Transverse colon (tissue), 4 donors: ENCODE data around the gene C1orf198. TPM values are rescaled to one million over a fixed set of nuclear protein-coding genes. Genes with fewer than 3 reads are reported as not detected.

ENCODE experiments used
- DNase-seq: peaks from one replicate; pipeline ENCODE4 v3.0.0-alpha.2; 2019
- H3K27ac ChIP-seq, 4 donors: fragments of 200-600 bp; sonication (generic); 2 replicates each; pipeline ENCODE4 v1.5.1; 2016 to 2018; ENCODE audit warnings: inconsistent platforms in 4 of 4
- H3K27me3 ChIP-seq: fragments of 200-600 bp; sonication (generic); 2 replicates; pipeline ENCODE4 v1.5.1; 2017; ENCODE audit warnings: inconsistent platforms
- H3K36me3 ChIP-seq, 4 donors: fragments of 200-600 bp; sonication (generic); 2 replicates each; pipeline ENCODE4 v1.5.1; 2017 to 2019; ENCODE audit warnings: inconsistent platforms in 4 of 4
- H3K4me1 ChIP-seq, 4 donors: fragments of 200-600 bp; sonication (generic); 2 replicates each; pipeline ENCODE4 v1.5.1; 2017 to 2020; ENCODE audit warnings: inconsistent platforms in 4 of 4
- H3K4me3 ChIP-seq, 4 donors: fragments of 200-600 bp; sonication (generic); 1 replicate in 1 of 4; 2 replicates in 3 of 4; pipeline versions ENCODE4 v1.5.1 to v1.6.1; 2017 to 2019; ENCODE audit warnings: inconsistent platforms in 4 of 4
- H3K9me3 ChIP-seq, 2 donors: fragments of 200-600 bp; sonication (generic); 2 replicates each; pipeline ENCODE4 v1.5.1; 2017 to 2019; ENCODE audit warnings: inconsistent platforms in 2 of 2
- EP300 ChIP-seq: sonication (generic); formaldehyde crosslinking; IDR thresholded peaks from one replicate; pipeline ENCODE4 v1.6.1; 2017; ENCODE audit warnings: antibody characterized with exemption, low read depth
- POLR2A ChIP-seq: fragments of 450-650 bp; IDR thresholded peaks from one replicate; pipeline ENCODE4 v1.6.1; 2016; ENCODE audit warnings: antibody characterized with exemption, mild to moderate bottlenecking, moderate library complexity
- POLR2AphosphoS5 ChIP-seq, 3 donors: sonication (generic); formaldehyde crosslinking; IDR thresholded peaks; one replicate each; pipeline ENCODE4 v1.6.1; 2016; ENCODE audit warnings: antibody characterized with exemption in 3 of 3
- WGBS, 2 donors: methylation state at CpG; one replicate each; pipeline ENCODE4 v1.1.5; 2018; ENCODE audit warnings: low coverage in 1 of 2; 5-methylcytosine and 5-hydroxymethylcytosine counted together
- in situ Hi-C, 4 donors: fragments of 200-750 bp; cut with MboI; loops; one replicate each; pipeline versions ENCODE4 v1.15.0 to v1.15.1; 2017; ENCODE audit warnings: low sequenced_read_pairs in 3 of 4, low pct_ligation_motif_present in 1 of 4, low pct_unique_long_range_greater_than_20kb in 1 of 4
- intact Hi-C: fragments of 100-400 bp; cut with DNase I; formaldehyde crosslinking; loops from one replicate; pipeline ENCODE4 v1.15.1; 2023; ENCODE audit warnings: low total_unique reads
- small RNA-seq, 4 donors: library from RNA; depleted of rRNA; stranded (forward); fragments of <200 nt; gene quantifications; one replicate each; pipeline ENCODE3, GENCODE V24; 2016
- total RNA-seq, 4 donors: library from RNA; depleted of rRNA; stranded (reverse); fragments of >200 nt; gene quantifications; one replicate each; pipeline ENCODE4 v1.1.0, GENCODE V29; 2016
- TF ChIP-seq, protein P1 (sequence below), 5 experiments: fragments of 200-600 bp in 3 of 5; fragments of 450-650 bp in 2 of 5; sonication (generic) in 3 of 5; IDR thresholded peaks; 1 replicate in 2 of 5; 2 replicates in 3 of 5; pipeline ENCODE4 v1.5.1; 2016 to 2017; ENCODE audit warnings: antibody characterized with exemption in 5 of 5, inconsistent platforms in 3 of 5, mild to moderate bottlenecking in 2 of 5, moderate library complexity in 1 of 5

C1orf198 gene
- total RNA-seq, 4 donors from 2014 or later: 10.8 to 26.7 (median 18.2) TPM

GRCh38 chr1:230788561-230789275, 79.6 kb downstream of the C1orf198 start:
- TF ChIP-seq, protein P1, sequence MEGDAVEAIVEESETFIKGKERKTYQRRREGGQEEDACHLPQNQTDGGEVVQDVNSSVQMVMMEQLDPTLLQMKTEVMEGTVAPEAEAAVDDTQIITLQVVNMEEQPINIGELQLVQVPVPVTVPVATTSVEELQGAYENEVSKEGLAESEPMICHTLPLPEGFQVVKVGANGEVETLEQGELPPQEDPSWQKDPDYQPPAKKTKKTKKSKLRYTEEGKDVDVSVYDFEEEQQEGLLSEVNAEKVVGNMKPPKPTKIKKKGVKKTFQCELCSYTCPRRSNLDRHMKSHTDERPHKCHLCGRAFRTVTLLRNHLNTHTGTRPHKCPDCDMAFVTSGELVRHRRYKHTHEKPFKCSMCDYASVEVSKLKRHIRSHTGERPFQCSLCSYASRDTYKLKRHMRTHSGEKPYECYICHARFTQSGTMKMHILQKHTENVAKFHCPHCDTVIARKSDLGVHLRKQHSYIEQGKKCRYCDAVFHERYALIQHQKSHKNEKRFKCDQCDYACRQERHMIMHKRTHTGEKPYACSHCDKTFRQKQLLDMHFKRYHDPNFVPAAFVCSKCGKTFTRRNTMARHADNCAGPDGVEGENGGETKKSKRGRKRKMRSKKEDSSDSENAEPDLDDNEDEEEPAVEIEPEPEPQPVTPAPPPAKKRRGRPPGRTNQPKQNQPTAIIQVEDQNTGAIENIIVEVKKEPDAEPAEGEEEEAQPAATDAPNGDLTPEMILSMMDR (IDR thresholded peaks at IDR 0.05): no peak
- Histone ChIP-seq H3K4me1 (no peaks in the 10 kb centered on the region), H3K36me3 (no peaks in the 10 kb centered on the region), H3K27me3 (no peaks in the 10 kb centered on the region), H3K9me3 (no peaks in the 10 kb centered on the region), H3K4me3 (no peak overlapping the region), H3K27ac (no peak overlapping the region)
- 85 to 93% methylated on average over 3 to 10 of the region's 10 CpGs for WGBS, 2 donors
- intact Hi-C loops (no loop called here), in situ Hi-C loops (loop anchor here in 3 of 4 donors (25.0 kb wide), 1 partner anchor 424 kb away; no protein-coding TSS in a partner anchor)
- DNase-seq: no peak

DNA sequence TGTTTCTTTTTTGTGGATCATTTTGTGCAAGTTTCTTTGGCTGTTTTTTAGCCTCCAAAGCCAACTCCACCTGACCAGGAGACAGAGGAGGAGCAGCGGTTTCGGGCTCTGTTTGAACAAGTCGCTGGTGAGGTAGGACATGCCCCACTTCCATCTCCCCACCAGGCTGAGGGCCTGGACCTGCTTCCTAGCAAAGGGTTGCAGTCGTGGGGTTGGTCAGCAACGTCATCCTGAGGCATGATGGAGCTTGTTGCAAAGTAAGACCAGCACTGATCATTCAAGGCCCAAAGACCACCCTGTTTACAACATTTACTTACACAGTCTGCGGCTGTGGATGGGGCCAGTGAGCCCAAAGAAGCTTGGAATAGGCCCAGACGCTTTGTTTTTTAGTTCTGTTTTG, 80.8 kb downstream of the C1orf198 start:
- no peaks in the 10 kb centered on the region for H3K27me3 ChIP-seq
- no peaks in the 10 kb centered on the region for H3K36me3 ChIP-seq
- 70% methylated on average over 7 of the region's 7 CpGs; no CpG with 5 or more reads in 1 of the 2 donors for WGBS, 2 donors
- H3K9me3 ChIP-seq: no peaks in the 10 kb centered on the region
- DNase-seq: no peak
- H3K4me1 ChIP-seq: no peaks in the 10 kb centered on the region
- no peak overlapping the region for H3K4me3 ChIP-seq
- no peak overlapping the region for H3K27ac ChIP-seq
- TF ChIP-seq EP300 (no peak), POLR2A (no peak), POLR2AphosphoS5 (IDR thresholded peaks at IDR 0.05) (no peak)
- TF ChIP-seq, protein P1 (IDR thresholded peaks at IDR 0.05): no peak
- in situ Hi-C loops: loop anchor here in 3 of 4 donors (25.0 kb wide), 1 partner anchor 425 kb away; no protein-coding TSS in a partner anchor
- intact Hi-C loops: no loop called here

Small RNA genes lying within 50 kb of the gene (small RNA-seq; reads per million reads assigned to genes)
- gene RN7SL837P (0 reads per million in 4 donors), gene RNA5SP79 (0.28 to 2.1 (median 0.59) reads per million in 4 donors)

Other genes with a start within 250 kb of the C1orf198 start
- gene COG2, start 226.0 kb downstream of the C1orf198 start, total RNA-seq: 10 to 100 TPM; 14.3 to 43.3 (median 29.2) TPM
- gene AGT, start 154.4 kb downstream of the C1orf198 start, total RNA-seq: 1 to 10 TPM in 2 of 4 donors, under 1 TPM in 2; 0.60 to 1.7 (median 0.90) TPM
- gene CAPN9, start 121.1 kb downstream of the C1orf198 start, total RNA-seq: 10 to 100 TPM; 26.3 to 59.9 (median 32.7) TPM
- 100 to 1,000 TPM in 2 of 4 donors, 10 to 100 TPM in 2; 44.8 to 178 (median 117) TPM for gene TTC13, start 110.3 kb upstream of the C1orf198 start, total RNA-seq
- 10 to 100 TPM in 2 of 4 donors, 1 to 10 TPM in 2; 7.1 to 37.3 (median 18.4) TPM for gene ARV1, start 110.6 kb upstream of the C1orf198 start, total RNA-seq
- 10 to 100 TPM in 1 of 4 donors, 1 to 10 TPM in 3; 3.3 to 10.7 (median 7.8) TPM for gene FAM89A, start 171.7 kb upstream of the C1orf198 start, total RNA-seq